Esophagus mucosa (tissue), 1 donor: ENCODE measurements around the gene LRP1B. TPM values are rescaled to one million over a fixed set of nuclear protein-coding genes. Genes with fewer than 3 reads are reported as not detected.

Experiments
- ATAC-seq: fragments of 200-7000 bp; cut with Tn5 transposase; one replicate; pipeline ENCODE4 v1.9.1; 2020
- total RNA-seq: library from RNA; stranded (reverse); gene quantifications from one replicate; pipeline ENCODE4 v1.2.4, GENCODE V29; 2023
- donor health status: DM: yes; HTN: yes; CAD: no.

Gene LRP1B
- total RNA-seq = 0.40 TPM

DNA sequence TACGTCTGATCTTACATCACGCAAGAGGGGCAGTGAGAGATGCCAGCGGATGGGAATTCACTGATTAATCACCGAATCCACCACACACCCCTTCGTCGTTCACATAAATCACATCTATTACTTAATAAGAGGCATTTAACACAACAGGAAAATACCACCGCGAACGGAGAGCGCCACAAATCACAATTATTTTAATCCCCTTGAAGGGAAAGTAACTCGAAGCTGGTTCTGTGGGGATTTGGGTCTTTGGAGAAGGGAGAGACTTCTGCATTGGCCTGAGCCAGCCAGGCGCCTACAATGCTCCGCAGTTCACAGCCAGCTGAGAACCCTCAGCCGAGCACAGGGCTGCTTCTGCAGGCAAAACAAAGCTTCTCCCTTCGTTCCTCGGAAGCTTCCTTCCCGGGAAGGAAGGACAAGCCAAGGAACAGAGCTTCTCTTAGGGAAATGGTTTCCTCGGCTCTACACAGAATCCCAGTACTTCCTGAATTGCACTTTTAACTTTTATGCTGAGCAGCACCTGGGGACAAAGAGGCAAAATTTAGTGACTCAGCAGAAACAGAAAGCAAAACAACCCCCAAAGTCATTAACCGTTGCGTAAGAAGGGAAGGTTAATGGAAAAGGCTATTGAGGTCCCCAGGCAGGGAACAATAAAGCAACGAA lies at the start of gene LRP1B:
Gene LRP1B, minus strand, starts transcription at position 7 of the 660 bp plus-strand sequence. CDS start 287 bp downstream, outside the sequence.
- ATAC-seq = peak; percentile 43

DNA sequence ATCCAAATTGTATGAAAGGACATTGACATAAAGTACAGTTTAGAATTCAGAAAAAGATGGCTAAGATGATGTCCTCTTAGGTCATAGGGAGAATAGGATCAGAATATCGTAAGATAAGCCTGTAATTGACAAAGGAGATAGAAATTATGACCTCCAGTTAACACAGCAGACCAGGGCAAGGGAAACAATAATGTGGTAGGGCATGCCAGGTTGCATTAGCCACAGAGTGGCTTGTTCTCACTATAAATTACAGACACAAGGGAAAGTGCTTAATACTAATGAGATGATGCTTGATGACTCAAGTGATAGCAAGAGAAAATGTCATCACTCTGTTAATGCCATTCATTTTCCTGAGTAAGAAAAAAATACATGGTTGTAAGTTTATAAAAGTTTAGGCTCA lies 48.9 kb upstream of the LRP1B start:
- ATAC-seq = no peak

DNA sequence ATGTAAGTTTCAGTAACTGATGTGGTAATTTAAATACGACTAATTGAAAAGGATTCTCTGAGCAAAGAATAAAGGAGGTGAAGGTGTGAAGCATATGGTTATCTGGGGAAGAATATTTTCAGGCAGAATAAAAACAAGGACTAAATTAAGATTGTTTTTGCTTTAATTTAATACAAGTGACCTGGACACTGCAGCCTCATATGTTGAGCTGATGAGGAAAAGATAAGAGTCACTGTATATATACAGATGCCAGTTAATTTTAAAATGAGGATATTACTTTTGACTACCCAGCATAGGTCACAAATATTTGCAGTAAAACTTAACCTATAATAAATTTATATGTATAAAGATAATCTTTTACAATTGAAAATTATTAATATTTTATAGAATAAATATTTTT lies 47.8 kb upstream of the LRP1B start:
- ATAC-seq = no peak

- ATAC-seq = no peak
Observed at GRCh38 chr2:142176941-142177340, 46.1 kb upstream of the LRP1B start.

DNA sequence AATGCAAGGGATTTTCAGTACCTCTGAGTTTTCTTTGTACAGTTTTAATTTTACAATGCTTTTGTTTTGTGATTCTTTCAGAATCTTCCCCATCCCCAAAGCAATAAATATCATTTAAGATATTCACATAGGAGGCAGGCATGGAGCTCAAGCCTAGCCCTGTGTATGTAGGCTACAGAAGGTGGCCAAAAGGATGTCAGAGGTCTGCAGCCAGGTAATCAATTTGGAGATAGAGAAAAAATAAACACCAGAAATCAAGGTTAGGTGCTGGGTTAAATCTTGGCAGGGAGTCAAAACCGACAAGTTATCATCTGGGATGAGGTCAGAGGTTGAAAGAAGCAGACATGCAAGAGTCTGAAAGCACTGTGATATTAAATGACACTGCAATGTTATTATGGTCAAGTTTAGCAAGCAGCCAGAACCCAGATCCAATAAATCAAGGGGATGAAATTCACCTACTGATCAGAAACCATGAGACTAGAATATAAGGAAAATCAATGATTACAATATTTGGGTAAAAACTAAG lies 45.1 kb upstream of the LRP1B start:
- no peak for ATAC-seq

DNA sequence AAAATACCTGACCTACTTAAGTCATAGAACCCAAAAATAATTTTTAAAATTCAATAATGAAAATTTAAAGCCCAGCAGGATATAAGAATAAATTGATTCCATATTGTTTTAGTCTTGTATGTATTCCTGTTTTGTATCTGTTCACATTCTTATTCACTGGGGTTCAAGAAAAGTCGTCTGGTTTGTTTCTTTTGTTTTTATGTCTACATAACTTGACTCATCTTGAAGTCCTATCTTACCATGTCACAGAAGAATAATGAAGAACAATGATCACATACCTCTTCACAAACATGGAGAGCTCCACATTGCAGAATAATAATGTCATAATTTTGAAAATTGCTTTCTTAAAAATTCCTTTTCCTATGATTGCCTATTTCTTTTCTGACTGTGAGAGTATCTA lies 43.4 kb upstream of the LRP1B start:
- no peak for ATAC-seq

DNA sequence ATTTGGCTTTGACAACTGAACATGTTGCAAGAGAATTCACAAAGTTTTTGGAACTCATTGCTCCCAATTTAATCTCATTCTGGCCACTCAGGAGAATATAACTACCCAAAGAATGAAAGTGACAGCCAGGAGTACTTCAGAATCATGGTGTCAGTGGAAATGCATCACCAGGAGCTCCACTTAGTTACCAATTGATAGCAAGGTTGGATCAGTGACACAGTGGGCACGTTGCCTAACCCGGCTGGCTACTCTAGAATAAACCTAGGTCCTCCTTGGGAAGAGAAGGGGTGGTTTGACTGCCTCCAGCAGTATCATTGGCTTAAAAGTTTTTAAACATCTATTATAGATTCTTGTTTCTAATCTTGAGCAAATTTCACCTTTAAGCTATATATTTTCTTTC lies 40.0 kb upstream of the LRP1B start:
- ATAC-seq = no peak

GRCh38 chr2:142165790-142166189 lies 35.0 kb upstream of the LRP1B start:
- peak; percentile 65 for ATAC-seq

GRCh38 chr2:142153601-142154000 lies 22.8 kb upstream of the LRP1B start:
- no peak for ATAC-seq

GRCh38 chr2:142150453-142150852 lies 19.6 kb upstream of the LRP1B start:
- no peak for ATAC-seq

DNA sequence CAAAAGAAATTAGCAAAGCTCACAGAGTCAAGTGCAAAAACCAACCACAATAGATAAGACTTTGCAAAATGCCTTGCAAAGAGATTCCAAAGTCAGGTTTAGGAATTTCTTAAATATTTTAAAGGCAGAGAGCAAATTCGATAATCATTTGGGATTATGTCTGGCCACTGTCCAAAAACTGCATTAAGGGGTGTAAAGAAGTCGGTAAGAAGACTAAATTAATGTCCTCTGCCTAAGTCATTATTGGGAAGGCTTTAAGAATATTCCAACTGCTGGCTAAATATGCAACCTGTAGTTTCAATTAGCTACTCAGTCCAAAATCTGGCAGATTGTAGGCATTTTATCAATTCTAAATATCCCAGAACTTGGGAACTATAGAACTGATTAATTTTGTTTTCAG lies 13.7 kb upstream of the LRP1B start:
- ATAC-seq = no peak

- ATAC-seq = no peak
Observed at GRCh38 chr2:142142595-142142994, 11.8 kb upstream of the LRP1B start.

GRCh38 chr2:142140434-142140845 lies 9.6 kb upstream of the LRP1B start:
- no peak for ATAC-seq

DNA sequence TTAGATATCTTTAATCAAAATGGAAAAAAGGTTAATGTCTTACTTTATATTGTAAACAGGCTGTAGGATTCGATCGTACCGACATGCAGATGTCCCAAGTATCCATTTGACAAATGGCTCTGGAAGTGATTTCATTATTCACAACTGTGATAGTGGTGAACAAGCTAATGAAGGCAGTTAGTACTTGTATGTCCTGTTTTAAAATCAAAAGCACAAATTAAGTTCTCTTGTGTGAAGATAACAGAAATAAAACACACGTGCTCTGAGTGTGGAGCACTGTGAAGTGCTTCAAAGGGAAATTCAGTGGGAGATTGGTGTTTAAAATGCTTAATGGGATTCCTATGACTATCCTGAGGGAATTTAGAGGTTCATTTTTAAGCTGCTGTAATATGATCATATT lies 8.6 kb upstream of the LRP1B start:
- ATAC-seq = no peak

DNA sequence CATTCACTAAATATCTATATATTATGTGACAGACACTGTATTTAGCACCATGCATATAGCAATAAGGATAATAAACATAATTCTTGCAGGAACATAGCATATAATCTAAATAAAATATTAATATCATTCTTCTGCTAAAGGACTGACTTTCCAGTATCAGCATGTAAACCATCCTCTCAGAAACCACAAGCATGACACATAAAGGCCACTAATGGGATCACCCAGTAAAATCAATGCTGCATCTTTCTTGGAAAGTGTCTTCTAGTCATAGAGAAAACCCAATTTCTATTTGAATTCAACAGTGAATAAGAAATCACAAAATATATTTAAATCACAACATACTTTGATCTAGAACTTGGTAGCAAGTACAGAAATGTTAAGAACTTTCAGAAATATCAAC lies 5.8 kb upstream of the LRP1B start:
- no peak for ATAC-seq

GRCh38 chr2:142134911-142135310 lies 4.1 kb upstream of the LRP1B start:
- no peak for ATAC-seq

- ATAC-seq = peak; percentile 83
Observed at GRCh38 chr2:142130111-142131009, 456 bp downstream of the LRP1B start.

- ATAC-seq = no peak
Observed at GRCh38 chr2:142128105-142128504, 2.7 kb downstream of the LRP1B start.

DNA sequence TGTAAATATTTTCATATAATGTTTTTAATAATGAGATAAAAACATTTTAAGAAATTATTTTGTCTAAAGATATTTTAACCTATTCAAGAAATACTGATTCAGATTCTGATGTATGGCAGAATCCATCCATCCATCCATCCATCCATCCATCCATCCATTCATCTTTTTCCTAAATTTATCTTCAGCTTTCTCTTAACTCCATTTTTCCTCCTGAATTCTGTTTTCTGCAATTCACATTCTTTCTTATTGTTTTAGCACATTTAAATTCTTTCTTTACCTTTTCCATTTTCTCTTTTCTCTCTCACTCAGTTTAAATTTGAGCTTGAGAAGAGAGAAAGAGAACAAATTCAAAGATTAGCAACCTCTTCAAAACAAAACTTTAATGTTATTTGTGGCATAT lies 3.6 kb downstream of the LRP1B start:
- ATAC-seq = no peak

DNA sequence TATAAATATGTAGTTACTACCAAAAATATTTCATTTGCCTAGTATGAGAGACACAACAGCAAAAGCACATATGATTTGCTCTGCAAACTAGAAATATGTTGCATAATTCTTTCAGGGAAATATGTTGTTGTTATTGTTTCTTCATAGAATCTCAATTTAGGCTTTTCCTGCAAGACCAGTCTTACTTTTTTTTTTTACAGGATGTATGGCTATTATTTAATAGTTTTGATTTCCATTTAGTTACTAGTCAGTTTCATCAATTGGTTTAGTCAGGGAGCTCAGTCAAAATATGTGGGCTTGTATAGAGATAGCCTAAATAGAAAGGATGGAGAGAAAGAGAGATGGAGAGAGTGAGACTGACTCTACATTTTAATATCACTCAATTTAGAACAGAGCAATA lies 6.1 kb downstream of the LRP1B start:
- ATAC-seq = no peak

GRCh38 chr2:142119347-142119746 lies 11.5 kb downstream of the LRP1B start:
- ATAC-seq = no peak

- ATAC-seq = peak; percentile 95
Observed at GRCh38 chr2:142112757-142113221, 18.0 kb downstream of the LRP1B start.

DNA sequence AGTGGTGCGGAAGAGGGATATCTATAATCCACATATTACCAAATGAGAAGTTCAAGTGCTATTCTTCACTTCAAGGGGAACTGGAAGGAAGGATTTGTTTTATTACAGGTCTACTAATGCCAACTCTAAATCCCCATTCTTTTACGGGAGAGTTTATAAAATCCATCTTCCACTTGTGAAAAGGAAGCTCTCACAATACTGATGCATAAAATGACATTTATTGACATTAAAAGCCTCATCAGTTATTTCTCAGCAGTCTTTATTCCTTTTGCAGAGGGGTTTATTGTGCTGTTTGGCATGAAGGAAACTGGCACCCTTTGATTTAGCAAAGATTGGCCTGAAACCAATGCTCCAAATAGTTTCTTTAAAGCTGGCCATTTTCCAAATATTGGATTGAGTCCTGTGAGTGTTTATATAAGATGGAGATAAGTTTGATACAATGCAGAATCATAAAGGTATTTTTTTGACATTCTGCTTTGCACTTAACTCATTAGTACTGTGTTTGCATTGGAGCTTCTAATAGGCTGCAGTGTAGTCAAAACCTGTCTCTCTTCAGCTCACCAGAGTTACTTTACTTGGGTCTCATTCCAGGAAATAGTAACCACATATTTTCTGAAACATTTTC lies 26.6 kb downstream of the LRP1B start:
- no peak for ATAC-seq
